ENCODE results near the gene NMS.

The NMS gene

DNA sequence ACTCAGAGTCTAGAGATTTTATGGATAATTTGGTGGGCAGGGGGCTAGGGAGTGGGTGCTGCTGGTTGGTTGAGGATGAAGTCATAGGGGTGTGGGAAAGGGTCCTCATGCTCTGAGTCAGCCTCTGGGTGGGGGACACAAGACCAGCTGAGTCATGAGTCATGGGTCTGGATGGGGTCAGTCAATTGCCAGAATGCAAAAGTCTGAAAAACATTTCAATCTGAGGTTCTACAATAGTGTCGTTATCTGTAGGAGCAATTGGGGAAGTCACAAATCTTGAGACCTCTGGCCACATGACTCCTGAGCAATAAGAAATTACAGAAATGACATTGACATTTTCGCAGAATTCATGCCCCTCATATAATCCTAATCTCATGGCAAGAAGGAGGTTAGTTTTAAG, 15.1 kb downstream of the NMS start:
- no peak for ATAC-seq
- TF ChIP-seq, protein P1, sequence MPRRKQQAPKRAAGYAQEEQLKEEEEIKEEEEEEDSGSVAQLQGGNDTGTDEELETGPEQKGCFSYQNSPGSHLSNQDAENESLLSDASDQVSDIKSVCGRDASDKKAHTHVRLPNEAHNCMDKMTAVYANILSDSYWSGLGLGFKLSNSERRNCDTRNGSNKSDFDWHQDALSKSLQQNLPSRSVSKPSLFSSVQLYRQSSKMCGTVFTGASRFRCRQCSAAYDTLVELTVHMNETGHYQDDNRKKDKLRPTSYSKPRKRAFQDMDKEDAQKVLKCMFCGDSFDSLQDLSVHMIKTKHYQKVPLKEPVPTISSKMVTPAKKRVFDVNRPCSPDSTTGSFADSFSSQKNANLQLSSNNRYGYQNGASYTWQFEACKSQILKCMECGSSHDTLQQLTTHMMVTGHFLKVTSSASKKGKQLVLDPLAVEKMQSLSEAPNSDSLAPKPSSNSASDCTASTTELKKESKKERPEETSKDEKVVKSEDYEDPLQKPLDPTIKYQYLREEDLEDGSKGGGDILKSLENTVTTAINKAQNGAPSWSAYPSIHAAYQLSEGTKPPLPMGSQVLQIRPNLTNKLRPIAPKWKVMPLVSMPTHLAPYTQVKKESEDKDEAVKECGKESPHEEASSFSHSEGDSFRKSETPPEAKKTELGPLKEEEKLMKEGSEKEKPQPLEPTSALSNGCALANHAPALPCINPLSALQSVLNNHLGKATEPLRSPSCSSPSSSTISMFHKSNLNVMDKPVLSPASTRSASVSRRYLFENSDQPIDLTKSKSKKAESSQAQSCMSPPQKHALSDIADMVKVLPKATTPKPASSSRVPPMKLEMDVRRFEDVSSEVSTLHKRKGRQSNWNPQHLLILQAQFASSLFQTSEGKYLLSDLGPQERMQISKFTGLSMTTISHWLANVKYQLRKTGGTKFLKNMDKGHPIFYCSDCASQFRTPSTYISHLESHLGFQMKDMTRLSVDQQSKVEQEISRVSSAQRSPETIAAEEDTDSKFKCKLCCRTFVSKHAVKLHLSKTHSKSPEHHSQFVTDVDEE (CRISPR knock-in tag; IDR thresholded peaks at IDR 0.05): no peak
- TF ChIP-seq, protein P2, sequence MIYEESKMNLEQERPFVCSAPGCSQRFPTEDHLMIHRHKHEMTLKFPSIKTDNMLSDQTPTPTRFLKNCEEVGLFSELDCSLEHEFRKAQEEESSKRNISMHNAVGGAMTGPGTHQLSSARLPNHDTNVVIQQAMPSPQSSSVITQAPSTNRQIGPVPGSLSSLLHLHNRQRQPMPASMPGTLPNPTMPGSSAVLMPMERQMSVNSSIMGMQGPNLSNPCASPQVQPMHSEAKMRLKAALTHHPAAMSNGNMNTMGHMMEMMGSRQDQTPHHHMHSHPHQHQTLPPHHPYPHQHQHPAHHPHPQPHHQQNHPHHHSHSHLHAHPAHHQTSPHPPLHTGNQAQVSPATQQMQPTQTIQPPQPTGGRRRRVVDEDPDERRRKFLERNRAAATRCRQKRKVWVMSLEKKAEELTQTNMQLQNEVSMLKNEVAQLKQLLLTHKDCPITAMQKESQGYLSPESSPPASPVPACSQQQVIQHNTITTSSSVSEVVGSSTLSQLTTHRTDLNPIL (CRISPR knock-in tag; IDR thresholded peaks at IDR 0.05; ENCODE audit: low read depth): no peak
- no peak for TF ChIP-seq ISL1 (CRISPR knock-in tag; IDR thresholded peaks at IDR 0.05)
- no peak for TF ChIP-seq ZNF70 (CRISPR knock-in tag; IDR thresholded peaks at IDR 0.05)
- TF ChIP-seq SNAI2 (CRISPR knock-in tag; IDR thresholded peaks at IDR 0.05): no peak
- no peak for TF ChIP-seq TOX (CRISPR knock-in tag; IDR thresholded peaks at IDR 0.05; ENCODE audit: borderline replicate concordance)
- TF ChIP-seq, protein P3, sequence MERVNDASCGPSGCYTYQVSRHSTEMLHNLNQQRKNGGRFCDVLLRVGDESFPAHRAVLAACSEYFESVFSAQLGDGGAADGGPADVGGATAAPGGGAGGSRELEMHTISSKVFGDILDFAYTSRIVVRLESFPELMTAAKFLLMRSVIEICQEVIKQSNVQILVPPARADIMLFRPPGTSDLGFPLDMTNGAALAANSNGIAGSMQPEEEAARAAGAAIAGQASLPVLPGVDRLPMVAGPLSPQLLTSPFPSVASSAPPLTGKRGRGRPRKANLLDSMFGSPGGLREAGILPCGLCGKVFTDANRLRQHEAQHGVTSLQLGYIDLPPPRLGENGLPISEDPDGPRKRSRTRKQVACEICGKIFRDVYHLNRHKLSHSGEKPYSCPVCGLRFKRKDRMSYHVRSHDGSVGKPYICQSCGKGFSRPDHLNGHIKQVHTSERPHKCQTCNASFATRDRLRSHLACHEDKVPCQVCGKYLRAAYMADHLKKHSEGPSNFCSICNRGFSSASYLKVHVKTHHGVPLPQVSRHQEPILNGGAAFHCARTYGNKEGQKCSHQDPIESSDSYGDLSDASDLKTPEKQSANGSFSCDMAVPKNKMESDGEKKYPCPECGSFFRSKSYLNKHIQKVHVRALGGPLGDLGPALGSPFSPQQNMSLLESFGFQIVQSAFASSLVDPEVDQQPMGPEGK (CRISPR knock-in tag; IDR thresholded peaks at IDR 0.05; ENCODE audit: borderline replicate concordance): no peak
- TF ChIP-seq TCF4 (CRISPR knock-in tag; IDR thresholded peaks at IDR 0.05; ENCODE audit: borderline replicate concordance): no peak
- no peak for TF ChIP-seq ESRRG (CRISPR knock-in tag; IDR thresholded peaks at IDR 0.05)
- TF ChIP-seq ZFP30 (CRISPR knock-in tag; IDR thresholded peaks at IDR 0.05): no peak
- TF ChIP-seq CSDC2 (CRISPR knock-in tag; IDR thresholded peaks at IDR 0.05): no peak
- no peak for TF ChIP-seq GLIS3 (CRISPR knock-in tag; IDR thresholded peaks at IDR 0.05)
- TF ChIP-seq ZNF8 (CRISPR knock-in tag; IDR thresholded peaks at IDR 0.05): no peak

DNA sequence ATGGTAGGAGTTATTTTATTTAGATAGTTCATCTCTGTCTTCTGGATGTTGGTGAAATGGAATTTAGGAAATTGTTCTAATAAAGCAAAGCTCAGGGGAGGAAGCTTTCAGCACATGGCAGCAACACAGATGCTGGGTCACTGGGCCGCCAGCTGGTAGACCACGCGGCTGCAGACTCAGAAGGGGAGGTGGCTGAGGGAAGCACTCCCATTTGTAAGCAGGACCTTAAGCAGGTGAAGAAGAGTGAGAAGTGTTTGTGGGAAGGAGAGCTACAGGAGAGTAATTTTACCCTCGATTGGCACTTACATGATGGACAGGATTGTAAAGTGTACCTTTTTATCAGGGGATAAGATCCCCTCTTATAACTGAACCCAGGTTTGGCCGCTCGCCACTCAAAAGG, 24.4 kb downstream of the NMS start:
- TF ChIP-seq, protein P1 (CRISPR knock-in tag; IDR thresholded peaks at IDR 0.05): no peak
- TF ChIP-seq BACH2 (CRISPR knock-in tag; IDR thresholded peaks at IDR 0.05; ENCODE audit: borderline replicate concordance) (no peak), OSR1 (CRISPR knock-in tag; IDR thresholded peaks at IDR 0.05) (no peak), ESRRG (CRISPR knock-in tag; IDR thresholded peaks at IDR 0.05) (no peak), ARNTL (CRISPR knock-in tag; IDR thresholded peaks at IDR 0.05; ENCODE audit: borderline replicate concordance, low read depth) (no peak), RARB (CRISPR knock-in tag; IDR thresholded peaks at IDR 0.05) (no peak), ZNF70 (CRISPR knock-in tag; IDR thresholded peaks at IDR 0.05) (no peak), PPARA (CRISPR knock-in tag; IDR thresholded peaks at IDR 0.05; ENCODE audit: borderline replicate concordance) (no peak), ZNF8 (CRISPR knock-in tag; IDR thresholded peaks at IDR 0.05) (no peak), GLIS3 (CRISPR knock-in tag; IDR thresholded peaks at IDR 0.05) (no peak), CSDC2 (CRISPR knock-in tag; IDR thresholded peaks at IDR 0.05) (no peak), ZFP30 (CRISPR knock-in tag; IDR thresholded peaks at IDR 0.05) (no peak), ISL1 (CRISPR knock-in tag; IDR thresholded peaks at IDR 0.05) (no peak), TCF4 (CRISPR knock-in tag; IDR thresholded peaks at IDR 0.05; ENCODE audit: borderline replicate concordance) (no peak)
- TF ChIP-seq, protein P4, sequence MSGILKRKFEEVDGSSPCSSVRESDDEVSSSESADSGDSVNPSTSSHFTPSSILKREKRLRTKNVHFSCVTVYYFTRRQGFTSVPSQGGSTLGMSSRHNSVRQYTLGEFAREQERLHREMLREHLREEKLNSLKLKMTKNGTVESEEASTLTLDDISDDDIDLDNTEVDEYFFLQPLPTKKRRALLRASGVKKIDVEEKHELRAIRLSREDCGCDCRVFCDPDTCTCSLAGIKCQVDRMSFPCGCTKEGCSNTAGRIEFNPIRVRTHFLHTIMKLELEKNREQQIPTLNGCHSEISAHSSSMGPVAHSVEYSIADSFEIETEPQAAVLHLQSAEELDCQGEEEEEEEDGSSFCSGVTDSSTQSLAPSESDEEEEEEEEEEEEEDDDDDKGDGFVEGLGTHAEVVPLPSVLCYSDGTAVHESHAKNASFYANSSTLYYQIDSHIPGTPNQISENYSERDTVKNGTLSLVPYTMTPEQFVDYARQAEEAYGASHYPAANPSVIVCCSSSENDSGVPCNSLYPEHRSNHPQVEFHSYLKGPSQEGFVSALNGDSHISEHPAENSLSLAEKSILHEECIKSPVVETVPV (CRISPR knock-in tag; IDR thresholded peaks at IDR 0.05): no peak
- TF ChIP-seq, protein P2 (CRISPR knock-in tag; IDR thresholded peaks at IDR 0.05; ENCODE audit: low read depth): no peak
- TF ChIP-seq, protein P5, sequence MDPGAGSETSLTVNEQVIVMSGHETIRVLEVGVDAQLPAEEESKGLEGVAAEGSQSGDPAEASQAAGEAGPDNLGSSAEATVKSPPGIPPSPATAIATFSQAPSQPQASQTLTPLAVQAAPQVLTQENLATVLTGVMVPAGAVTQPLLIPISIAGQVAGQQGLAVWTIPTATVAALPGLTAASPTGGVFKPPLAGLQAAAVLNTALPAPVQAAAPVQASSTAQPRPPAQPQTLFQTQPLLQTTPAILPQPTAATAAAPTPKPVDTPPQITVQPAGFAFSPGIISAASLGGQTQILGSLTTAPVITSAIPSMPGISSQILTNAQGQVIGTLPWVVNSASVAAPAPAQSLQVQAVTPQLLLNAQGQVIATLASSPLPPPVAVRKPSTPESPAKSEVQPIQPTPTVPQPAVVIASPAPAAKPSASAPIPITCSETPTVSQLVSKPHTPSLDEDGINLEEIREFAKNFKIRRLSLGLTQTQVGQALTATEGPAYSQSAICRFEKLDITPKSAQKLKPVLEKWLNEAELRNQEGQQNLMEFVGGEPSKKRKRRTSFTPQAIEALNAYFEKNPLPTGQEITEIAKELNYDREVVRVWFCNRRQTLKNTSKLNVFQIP (CRISPR knock-in tag; IDR thresholded peaks at IDR 0.05; ENCODE audit: borderline replicate concordance, low read depth): no peak
- no peak for ATAC-seq

All from SK-N-SH treated with all-trans-retinoic acid at 6 μM for 48 hours (cell line).